Measurements from ENCODE around the gene AUTS2.
"Not testable (repeated sequence)": the region's sequence is repeated elsewhere in the genome, so short reads cannot be mapped to it uniquely, and the experiment has no call there.

AUTS2 gene

DNA sequence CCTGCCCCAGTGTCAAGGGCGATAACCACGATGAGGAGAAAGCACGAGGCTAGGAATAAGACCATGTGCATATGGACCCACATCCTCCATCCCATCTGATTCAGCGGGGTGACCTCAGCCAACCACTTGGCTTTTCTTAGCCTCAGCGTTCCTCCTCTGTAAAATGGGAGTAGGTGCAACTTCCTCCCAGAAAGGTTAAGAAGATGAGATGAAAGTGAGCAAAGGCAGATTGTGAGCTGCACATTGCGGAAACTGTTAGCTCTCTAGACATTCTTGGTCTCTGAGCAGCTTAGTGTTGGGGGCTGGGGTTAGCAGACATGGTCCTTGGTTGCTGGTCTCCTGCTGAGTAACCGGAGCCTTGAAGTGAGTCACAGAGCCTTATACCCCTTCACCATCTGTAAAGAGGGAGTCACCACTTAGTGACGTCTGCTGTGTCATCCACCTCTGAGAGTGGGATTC lies 1036.4 kb downstream of the AUTS2 start:
- no peak for DNase-seq (ENCODE audit: low read depth)

DNA sequence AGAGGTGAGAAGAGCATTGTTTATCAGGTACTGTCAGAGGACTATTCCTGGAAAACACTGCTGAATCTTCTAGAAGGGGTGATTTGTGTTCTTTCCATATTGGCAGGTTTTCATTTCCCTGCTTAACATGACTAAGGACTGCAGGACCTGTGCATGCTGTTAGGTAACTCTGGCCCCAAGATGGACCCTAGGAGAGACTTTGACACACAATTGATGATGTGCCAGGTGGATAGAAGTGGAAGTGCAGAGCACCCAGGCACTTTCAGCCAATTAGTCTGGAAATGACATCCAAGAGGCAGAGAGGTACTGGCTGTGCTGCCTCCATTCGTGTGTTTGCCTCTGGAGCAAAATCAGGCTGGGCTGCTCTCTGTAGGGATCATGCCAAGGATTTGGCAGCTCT lies 1037.4 kb downstream of the AUTS2 start:
- no peak for DNase-seq (ENCODE audit: low read depth)

DNA sequence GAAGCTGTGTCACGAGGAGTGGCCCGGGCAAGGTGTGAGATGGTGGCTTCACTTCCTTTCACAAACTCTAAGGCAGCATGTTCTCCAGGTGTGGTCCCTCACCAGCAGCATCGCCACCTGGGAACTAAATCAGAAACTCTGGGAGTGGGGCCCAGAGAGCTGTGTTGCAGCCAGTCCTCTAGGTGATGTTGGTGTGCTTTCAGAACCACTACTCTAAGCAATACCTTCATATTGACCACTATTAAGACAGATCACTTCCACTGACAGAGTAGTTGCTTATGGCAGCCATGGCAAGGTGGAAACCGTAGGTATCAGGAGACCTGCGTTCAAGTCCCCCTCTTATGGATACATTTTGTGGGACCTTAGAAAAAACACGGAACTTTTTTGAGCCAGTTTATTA lies 1037.9 kb downstream of the AUTS2 start:
- no peak for DNase-seq (ENCODE audit: low read depth)

DNA sequence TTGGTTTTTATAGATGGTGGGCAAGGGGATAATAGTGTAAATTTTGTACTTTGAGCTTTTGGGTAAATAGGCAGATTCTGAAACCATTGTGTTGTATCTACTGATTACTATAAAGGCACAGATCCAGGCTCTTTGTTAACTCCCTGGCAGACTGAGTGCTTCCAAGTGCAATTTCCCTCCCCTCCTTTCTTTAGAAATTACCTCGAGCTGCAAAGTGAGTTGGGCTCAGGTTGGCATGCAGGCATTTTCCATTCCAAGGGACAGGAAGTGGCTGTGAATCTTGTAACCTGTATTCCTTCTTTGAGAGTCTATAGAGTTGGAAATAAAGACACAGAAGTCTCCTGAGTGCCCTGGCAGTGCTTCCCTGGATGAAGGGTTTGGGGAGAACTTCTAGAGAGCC lies 1039.5 kb downstream of the AUTS2 start:
- no peak for DNase-seq (ENCODE audit: low read depth)

DNA sequence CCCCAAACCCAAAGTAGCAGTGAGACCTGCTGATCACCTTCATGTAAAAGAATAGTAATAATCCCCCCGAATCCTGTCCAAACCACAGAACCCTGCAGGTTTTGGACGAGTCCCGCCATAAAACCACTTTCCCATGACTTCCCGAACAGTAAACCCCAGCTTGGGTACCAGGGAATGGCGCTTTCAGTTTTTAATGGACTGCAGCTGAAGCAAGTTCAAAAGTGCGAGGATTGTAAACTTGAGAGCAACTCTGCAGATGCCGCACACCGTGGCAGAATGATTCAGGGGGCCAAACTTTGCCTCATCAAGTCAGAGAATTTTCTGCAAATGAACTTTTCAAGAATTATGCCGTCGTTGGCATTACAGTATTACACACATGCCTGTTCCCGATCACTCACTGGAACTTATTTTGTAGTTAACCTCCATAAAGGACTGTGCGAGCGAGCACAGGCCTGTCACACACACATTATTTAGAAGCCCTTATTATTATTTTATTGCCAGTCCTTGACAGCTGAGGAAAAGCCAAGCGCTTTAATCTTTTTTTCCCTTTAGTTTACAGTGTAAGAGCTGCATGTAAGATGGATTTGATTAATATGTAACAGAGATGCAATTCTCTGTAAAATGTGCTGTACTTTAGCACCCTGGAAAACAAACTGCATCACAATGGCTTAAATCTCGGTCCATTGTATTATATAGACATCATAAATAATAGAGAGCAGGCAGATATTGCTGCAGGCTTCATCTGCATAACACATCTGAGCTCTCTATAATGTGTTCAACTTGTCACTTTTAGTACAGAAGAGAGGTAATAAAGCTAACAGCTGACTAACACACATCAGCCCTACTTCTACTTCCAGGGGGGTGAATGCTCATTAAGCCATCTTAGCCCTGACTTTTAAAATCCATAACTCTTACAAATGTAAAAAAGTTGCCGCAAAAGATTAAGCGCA lies 1040.2 kb downstream of the AUTS2 start:
- DNase-seq (ENCODE audit: low read depth) = no peak

DNA sequence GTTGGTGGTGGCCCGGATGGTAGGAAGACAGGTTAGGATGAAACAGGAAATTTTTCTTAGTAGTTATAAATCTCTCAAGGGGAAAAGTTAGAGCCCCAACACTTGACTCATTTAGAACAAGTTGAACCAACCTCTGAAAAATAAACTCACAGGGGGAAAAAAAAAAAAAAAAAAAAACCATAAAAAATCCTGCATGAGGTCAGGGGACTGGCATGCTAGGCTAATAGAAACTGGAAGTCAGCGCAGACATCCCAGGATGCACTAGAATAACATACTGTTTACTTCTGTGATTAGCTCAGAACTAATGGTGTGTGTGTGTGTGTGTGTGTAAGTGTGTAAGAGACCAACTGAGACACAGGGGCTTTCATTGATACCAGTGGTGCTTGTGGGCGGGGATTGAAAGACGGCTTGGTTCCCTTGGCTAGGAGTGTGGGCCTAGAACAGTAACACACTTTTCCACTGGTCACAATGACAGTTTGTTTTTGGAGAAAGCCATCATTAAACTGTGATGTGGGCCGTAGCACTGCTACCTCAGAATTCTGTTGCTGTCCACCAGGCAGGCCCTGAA lies 1042.1 kb downstream of the AUTS2 start:
- DNase-seq (ENCODE audit: low read depth) = no peak

DNA sequence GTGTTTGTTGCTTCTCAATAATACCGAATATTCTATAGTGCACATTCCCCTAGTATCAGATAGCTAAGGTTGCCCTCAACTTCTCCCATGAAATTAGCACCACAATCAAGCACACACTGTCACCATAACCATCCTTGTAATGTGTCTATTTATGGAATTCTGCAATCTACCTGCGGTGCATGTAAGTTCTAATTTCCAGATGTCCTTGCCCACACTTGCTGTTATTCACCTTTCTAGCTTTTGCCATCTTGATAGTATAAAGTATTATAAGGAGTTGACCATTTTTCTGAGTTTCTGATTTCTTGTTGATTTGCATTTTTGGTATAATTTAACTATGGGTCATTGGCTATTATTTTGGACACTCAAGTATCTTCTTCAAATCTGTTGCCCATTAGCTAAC lies 1043.6 kb downstream of the AUTS2 start:
- no peak for DNase-seq (ENCODE audit: low read depth)

DNA sequence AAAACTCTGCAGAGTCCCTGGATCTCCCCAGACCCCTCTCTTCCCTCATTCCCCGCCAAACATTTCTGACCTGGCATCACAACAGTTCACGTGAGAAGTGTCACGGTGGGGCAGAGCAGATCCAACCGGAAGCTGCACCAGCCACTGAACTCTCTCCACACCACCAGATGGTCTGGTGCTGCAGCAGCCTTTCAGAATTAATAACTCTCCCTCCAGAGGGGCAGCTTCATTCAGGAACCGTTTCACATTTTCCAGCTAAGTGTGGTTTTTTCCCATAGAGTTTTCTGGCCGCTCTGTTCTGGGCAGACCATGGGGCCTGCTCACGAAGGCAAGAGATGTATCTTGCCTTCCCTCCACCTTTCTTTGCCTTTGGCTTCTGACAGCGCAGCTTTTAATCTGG lies 1047.0 kb downstream of the AUTS2 start:
- DNase-seq (ENCODE audit: low read depth) = no peak

DNA sequence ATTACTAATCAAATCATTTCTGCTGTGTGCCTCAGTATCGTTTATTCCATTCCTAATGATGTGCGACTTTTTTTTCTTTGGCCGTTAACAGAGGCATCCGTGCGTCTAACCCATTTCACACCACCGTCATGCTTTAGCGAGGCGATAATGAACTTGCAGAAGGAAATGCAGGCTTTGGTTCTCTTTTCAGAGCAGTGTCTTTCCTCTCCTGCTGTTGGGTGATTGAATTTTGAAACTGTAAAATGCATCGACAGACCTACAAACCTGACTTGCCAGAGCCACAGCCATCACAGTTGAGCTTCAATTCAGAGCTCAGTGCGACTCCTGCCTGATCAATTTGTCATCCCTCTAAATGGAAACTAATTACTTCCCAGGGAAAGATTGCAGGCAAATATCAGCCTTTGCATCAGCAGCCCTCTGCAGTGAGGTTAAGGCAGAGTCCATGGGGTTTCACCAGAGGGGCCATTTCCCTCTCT lies 1047.6 kb downstream of the AUTS2 start:
- DNase-seq (ENCODE audit: low read depth) = no peak

DNA sequence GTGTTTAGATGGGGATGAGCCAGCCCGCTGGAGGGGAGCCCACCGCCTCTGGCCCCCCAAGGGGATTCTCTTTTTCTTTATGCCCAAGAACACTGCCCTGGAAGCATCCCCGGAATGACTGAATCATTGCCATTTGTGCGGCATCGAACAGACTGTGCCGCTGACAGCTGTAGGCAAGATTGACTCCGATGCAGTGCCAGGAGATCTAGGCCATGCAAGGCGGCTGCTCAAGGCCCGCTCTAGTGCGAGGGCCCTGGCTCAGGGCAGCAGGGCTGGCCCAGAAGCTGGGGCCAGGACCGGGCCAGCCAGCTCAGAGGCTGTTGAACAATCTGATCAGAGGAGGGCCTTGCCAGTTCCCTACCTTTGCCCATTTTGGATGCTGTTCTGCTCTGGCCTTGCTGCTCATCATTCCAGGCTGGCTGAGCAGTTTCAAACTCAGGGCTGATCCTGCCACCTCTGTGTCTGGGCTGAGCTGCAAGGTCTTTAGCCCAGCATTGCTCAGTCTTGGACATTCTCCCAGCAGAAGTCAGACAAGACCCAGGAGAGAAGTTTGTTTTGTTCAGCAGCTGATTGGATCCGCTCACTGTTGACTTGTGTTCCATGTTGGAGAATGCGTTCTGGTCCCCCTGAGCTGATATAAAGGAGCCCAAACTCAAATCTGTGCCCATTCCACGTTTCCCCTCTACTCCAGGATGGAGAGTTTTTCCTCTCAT lies 1048.4 kb downstream of the AUTS2 start:
- no peak for DNase-seq (ENCODE audit: low read depth)

DNA sequence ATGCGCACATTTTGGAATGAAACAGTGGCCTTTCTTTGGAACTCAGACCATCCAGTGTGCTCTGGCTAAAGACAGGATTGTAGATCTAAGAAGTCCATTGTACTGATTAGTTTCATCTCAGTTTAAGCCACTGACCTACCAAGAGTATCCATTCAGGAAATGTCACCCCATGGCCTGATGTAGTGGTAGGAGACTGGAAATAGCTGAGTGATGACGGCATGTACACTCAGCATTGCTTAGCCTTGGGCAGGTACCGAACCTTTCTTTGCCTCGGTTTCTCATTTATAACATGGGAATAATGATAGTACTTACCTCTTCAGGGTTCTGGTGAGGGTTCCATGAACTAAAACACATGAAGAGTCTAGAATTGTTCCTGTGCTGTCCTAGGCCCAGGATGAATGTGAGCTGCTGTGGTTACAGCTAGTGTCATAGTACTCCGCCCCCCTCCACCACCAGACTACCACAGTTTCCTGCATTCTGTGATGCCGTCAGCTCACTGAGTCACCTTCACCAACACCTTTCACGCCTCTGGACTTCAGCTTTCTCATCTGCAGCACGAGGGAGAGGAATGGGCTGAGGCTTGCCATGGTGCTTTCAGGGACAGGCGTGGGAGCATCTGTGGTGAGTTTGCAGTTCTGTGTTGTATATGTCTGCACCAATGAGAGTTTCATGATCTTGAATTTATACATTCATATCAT lies 1049.7 kb downstream of the AUTS2 start:
- peak; percentile 61 for DNase-seq (ENCODE audit: low read depth)

DNA sequence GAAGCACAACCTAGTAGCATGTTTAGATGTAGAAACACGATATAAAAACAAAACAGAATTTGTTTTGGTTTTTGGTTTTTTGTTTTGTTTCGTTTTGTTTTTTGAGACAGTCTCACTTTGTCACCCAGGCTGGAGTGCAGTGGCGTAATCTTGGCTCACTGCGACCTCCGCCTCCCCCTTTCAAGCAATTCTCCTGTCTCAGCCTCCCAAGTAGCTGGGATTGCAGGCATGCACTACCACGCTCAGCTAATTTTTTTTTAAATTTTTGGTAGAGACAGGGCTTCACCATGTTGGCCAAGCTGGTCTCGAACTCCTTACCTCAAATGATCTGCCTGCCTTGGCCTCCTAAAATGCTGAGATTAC lies 1050.2 kb downstream of the AUTS2 start:
- not testable (repeated sequence) for DNase-seq (ENCODE audit: low read depth)

DNA sequence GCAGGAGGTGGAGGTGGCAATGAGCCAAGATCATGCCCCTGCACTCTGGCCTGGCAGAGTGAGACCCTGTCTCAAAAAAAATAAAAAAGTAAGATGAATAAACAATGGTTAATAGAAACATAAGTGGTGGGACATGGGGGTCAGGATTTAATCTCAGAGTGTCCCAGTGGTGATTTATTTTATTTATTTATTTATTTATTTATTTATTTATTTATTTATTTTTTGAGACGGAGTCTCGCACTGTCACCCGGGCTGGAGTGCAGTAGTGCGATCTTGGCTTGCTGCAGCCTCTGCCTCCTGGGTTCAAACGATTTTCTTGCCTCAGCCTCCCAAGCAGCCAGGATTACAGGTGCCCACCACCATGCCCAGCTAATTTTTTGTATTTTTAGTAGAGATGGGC lies 1051.0 kb downstream of the AUTS2 start:
- DNase-seq (ENCODE audit: low read depth) = no peak

DNA sequence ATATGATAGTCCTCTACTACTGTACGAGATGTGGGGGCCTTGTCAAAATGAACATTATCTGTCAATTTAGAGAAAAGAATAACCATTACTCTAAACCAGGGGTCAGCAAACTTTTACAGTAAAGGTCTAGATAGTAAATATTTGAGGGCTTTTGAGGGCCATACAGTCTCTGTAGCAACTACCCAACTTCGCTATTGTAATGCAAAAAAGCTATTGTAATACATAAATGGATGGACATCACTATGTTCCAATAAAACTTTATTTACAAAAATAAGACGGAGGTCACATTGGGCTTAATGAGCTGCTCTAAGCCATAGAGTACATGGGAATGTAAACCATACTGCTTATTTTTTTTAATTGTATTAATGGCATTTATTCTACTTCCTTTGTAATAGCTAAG lies 1055.9 kb downstream of the AUTS2 start:
- DNase-seq (ENCODE audit: low read depth) = no peak

DNA sequence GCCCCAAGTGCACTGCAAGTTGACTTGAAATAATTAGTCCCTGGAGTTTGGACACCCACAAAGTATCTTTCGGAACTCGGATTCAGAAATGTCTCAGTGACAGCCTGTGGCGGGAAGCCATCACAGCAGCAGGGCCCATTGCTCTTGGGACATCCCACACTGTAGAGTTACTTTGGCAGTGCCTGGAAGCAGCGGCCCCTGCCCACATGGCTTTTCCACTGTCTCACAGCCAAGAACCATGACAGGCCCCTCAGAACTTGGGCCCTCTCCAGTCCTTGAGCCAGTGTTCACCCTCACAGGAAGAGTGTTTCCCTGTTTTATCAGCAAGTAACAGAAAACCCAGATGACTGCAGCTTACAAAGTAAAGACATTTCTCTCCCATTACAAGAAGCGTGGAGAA lies 1056.7 kb downstream of the AUTS2 start:
- no peak for DNase-seq (ENCODE audit: low read depth)

DNA sequence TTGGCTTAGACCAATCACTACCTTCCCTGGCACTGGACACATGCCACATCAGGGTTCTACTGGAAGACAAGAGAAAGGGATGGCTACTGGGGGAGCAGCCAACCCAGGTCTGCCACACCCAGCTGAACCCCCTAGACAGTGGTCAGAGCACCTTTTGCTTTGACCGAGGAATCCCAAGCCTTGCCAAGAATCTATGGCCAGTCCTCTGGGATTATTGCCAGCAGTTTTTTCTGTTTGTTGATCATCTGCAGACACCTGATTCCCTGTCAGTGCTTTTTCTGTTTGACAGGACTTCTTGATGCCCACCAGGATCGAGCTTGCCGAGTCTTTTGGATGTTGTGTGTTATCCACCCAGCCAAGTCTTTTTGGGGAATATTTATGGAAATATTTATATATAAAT lies 1057.4 kb downstream of the AUTS2 start:
- DNase-seq (ENCODE audit: low read depth) = no peak

DNA sequence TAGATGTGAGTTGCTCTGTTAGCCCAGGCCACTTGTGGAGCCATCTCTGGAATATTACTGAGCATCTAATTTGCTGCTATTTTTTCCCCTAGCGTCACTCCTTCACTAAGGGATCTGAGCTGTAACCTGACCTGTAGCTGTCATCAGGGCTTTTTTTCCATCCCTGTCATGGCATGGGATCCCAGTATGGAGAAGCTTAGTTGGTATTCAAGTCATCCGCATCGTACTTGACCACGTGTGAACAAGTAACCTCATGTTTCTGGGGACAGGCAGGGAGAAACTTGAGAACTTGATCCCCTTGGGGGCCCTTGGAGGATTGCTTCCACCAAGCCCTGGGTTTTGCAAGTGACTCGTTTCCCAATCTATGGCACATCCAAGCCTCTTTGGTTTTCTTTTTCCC lies 1059.3 kb downstream of the AUTS2 start:
- no peak for DNase-seq (ENCODE audit: low read depth)

DNA sequence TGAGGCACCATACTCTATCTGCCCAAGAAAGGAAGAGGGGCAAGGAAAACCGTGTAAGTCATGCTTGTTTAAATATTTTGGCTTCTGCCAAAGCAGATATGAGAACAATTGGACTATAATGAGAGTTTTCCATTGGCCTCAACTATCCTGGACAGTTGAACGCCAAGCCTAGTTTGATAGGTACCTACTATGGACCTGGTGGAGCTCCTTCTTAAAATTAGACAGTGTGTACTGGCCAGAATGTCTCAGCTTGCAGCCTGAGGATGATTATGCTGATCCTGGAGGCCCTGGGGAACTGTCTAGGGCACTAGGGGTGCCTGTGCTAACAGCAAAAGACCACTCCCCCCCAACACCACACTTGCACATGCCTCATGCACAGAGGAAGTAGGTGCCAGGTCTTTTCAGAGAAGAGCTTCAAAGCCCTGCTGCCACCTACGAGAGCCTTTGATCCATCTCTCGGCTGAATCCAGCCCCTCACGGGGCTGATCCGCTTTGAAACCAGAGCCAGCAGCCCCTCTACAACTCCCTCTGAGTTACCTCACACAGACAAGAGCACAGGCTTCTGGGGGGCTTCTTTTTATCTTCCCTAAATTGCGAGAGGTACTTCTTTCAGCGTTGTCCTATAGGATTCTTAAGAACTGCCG lies 1059.8 kb downstream of the AUTS2 start:
- DNase-seq (ENCODE audit: low read depth) = no peak

DNA sequence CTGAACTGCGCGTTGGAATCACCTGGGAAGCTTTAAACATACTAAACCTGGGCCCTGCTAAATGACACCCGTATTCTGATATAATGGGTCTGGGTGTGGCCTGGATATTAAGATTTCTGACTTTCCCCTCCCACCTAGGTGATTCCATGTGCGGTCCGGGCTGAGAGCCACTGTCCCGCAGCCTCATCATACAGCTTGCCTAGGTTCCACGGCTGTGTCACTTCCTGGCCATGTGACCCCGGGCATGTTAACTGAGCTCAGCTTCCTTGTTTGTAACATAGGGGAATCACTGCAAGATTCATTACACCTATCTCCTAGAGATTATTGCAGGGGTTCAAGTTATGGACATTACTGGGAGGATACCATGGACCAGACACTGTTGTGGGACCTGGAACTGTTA lies 1061.0 kb downstream of the AUTS2 start:
- no peak for DNase-seq (ENCODE audit: low read depth)

DNA sequence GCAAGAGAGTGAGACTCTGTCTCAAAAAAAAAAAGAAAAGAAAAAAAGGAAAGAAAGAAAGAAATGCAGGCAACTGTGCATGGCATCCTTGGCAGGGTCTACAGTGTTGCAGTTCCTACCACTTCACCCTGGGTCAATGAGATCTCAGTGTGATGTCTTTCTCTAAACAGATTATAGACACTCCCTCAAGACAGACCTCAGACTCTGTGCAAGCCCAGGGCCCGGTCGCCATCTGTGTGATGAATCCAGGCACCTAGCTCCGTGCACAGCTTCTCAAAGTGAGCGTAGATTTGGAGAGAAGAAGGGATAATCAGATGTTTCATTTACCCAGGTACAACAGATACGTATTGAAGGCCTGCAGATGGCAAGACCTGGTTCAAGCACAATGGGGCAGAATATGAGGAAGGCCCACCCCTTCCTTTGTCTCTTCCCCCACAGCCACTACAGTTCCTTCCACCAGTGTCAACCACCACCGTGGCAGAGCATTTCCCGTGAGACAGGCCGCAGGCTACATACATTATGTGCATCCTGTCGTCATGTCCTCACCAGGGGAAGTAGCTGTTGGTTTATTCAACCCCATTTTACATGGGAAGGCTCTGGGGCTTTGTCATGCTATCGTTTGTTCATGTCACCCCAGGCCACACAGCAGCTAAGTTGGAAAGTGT lies 1062.0 kb downstream of the AUTS2 start:
- no peak for DNase-seq (ENCODE audit: low read depth)

DNA sequence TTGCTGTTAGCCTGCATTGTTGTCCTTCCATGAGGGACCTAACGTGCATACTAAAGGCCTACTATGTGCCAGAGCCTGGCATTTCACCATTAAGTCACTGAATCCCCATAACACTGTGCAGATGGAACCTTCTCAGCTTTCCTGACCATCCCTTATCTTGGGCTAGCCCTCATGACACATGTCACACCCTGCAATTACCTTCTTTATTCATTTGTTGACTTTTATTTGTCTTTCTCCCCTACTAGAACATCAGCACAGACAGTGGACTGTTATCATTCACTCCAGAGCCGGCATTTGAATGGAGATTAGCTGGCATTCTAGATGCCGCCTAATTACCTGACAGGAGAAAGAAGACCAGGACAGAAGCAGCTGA lies 1062.5 kb downstream of the AUTS2 start:
- DNase-seq (ENCODE audit: low read depth) = no peak
